Neural crest cell (in vitro differentiated cells): ENCODE measurements around the gene CTNNA3. TPM values are rescaled to one million over a fixed set of nuclear protein-coding genes. Genes with fewer than 3 reads are reported as not detected.
"Not testable (repeated sequence)": the region's sequence is repeated elsewhere in the genome, so short reads cannot be mapped to it uniquely, and the experiment has no call there.

Source experiments
- DNase-seq: peaks from one replicate; pipeline ENCODE4 v3.0.0; 2021; ENCODE audit warnings: low read depth, mixed read lengths, low spot score
- H3K27ac Mint-ChIP-seq: one replicate; pipeline ENCODE4 v1.8.0; 2021; ENCODE audit warnings: mild to moderate bottlenecking, mixed read lengths; ENCODE audit not compliant: unreplicated experiment
- H3K27me3 Mint-ChIP-seq: 2 replicates; pipeline ENCODE4 v1.8.0; 2021; ENCODE audit warnings: low read depth, mild to moderate bottlenecking, mixed read lengths
- H3K36me3 Mint-ChIP-seq: 2 replicates; pipeline ENCODE4 v1.8.0; 2021; ENCODE audit warnings: low read depth, mild to moderate bottlenecking, mixed read lengths
- H3K4me1 Mint-ChIP-seq: 2 replicates; pipeline ENCODE4 v1.8.0; 2021; ENCODE audit warnings: mixed read lengths
- H3K4me3 Mint-ChIP-seq: one replicate; pipeline ENCODE4 v1.8.0; 2021; ENCODE audit warnings: mild to moderate bottlenecking, mixed read lengths
- H3K9me3 Mint-ChIP-seq: 2 replicates; pipeline ENCODE4 v1.8.0; 2021; ENCODE audit warnings: mixed read lengths
- total RNA-seq: library from RNA; stranded (reverse); gene quantifications from 2 replicates; pipeline ENCODE4 v1.2.1, GENCODE V29; 2021
- TF ChIP-seq, protein P1 (sequence below): fragments of 200-600 bp; sonication (generic); conservative IDR thresholded peaks from 2 replicates; pipeline ENCODE4 v1.5.0; 2021; ENCODE audit warnings: antibody characterized with exemption, mild to moderate bottlenecking

CTNNA3 gene
- total RNA-seq, 1 donor from 2014 or later, result 4.7 TPM

- no peak for DNase-seq
- Mint-ChIP-seq H3K27ac (no peak overlapping the region), H3K4me3 (no peak overlapping the region), H3K4me1 (no peaks in the 10 kb centered on the region), H3K27me3 (no peaks in the 10 kb centered on the region), H3K36me3 (no peaks in the 10 kb centered on the region), H3K9me3 (peaks cover 3% of the 10 kb centered on the region)
- TF ChIP-seq, protein P1, sequence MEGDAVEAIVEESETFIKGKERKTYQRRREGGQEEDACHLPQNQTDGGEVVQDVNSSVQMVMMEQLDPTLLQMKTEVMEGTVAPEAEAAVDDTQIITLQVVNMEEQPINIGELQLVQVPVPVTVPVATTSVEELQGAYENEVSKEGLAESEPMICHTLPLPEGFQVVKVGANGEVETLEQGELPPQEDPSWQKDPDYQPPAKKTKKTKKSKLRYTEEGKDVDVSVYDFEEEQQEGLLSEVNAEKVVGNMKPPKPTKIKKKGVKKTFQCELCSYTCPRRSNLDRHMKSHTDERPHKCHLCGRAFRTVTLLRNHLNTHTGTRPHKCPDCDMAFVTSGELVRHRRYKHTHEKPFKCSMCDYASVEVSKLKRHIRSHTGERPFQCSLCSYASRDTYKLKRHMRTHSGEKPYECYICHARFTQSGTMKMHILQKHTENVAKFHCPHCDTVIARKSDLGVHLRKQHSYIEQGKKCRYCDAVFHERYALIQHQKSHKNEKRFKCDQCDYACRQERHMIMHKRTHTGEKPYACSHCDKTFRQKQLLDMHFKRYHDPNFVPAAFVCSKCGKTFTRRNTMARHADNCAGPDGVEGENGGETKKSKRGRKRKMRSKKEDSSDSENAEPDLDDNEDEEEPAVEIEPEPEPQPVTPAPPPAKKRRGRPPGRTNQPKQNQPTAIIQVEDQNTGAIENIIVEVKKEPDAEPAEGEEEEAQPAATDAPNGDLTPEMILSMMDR, result no peak
Observed at GRCh38 chr10:66349076-66349475, 1346.9 kb downstream of the CTNNA3 start.

GRCh38 chr10:66337211-66337610 lies 1358.8 kb downstream of the CTNNA3 start:
- DNase-seq, result no peak
- no peak overlapping the region for H3K27ac Mint-ChIP-seq
- H3K9me3 Mint-ChIP-seq, result peaks cover 8% of the 10 kb centered on the region
- H3K36me3 Mint-ChIP-seq, result peaks cover 15% of the 10 kb centered on the region
- TF ChIP-seq, protein P1, result no peak
- no peaks in the 10 kb centered on the region for H3K27me3 Mint-ChIP-seq
- H3K4me1 Mint-ChIP-seq, result no peaks in the 10 kb centered on the region
- H3K4me3 Mint-ChIP-seq, result no peak overlapping the region

DNA sequence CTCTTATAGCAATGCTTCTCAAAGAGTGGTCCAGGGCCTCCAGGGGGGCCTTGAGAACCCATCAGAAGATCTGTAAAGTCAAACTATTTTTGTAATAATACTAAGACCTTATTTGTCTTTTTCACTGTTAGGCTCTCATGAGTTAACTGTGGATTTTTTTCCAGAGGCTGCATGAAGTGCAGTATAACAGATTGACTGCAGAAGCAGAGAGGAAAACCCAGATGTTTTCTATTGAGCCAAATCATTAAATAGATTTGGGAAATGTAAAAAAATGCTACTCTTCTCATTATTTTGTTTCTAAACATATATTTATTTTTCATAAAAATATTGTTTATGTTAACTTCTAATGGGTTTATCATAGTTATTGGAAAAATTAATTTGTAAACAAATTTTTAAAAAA lies 1359.2 kb downstream of the CTNNA3 start:
- H3K27ac Mint-ChIP-seq, result no peak overlapping the region
- H3K9me3 Mint-ChIP-seq, result peaks cover 8% of the 10 kb centered on the region
- TF ChIP-seq, protein P1, result no peak
- no peak overlapping the region for H3K4me3 Mint-ChIP-seq
- no peak for DNase-seq
- no peaks in the 10 kb centered on the region for H3K27me3 Mint-ChIP-seq
- H3K36me3 Mint-ChIP-seq, result peaks cover 15% of the 10 kb centered on the region
- no peaks in the 10 kb centered on the region for H3K4me1 Mint-ChIP-seq

- H3K4me3 Mint-ChIP-seq, H3K9me3 Mint-ChIP-seq, DNase-seq, H3K4me1 Mint-ChIP-seq, H3K27me3 Mint-ChIP-seq, H3K27ac Mint-ChIP-seq: not testable (repeated sequence)
- H3K36me3 Mint-ChIP-seq, result peaks cover 15% of the 10 kb centered on the region
Observed at GRCh38 chr10:66335753-66336152, 1360.2 kb downstream of the CTNNA3 start.

DNA sequence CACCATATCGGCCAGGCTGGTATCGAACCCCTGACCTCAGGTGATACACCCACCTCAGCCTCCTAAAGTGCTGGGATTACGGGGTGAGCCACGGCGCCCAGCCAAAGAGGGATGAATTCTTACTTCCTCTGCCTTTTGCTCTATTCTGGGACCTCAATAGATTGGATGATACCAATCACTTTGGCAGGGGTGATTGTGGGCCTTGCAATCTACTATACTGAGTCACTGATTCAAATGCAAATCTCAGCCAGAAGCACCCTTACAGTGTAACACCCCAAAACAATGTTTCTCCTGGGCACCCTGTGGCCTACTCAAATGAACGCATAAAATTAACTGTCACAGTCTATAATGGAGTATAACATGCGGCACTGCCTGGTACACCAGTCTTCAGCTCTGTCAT lies 1366.8 kb downstream of the CTNNA3 start:
- peaks cover 7% of the 10 kb centered on the region for H3K36me3 Mint-ChIP-seq
- no peak for DNase-seq
- no peak overlapping the region for H3K27ac Mint-ChIP-seq
- H3K27me3 Mint-ChIP-seq, result no peaks in the 10 kb centered on the region
- H3K4me1 Mint-ChIP-seq, result no peaks in the 10 kb centered on the region
- no peak overlapping the region for H3K4me3 Mint-ChIP-seq
- TF ChIP-seq, protein P1, result no peak
- H3K9me3 Mint-ChIP-seq, result peaks cover 7% of the 10 kb centered on the region

GRCh38 chr10:66326876-66327275 lies 1369.1 kb downstream of the CTNNA3 start:
- Mint-ChIP-seq H3K9me3 (peaks cover 3% of the 10 kb centered on the region), H3K36me3 (no peaks in the 10 kb centered on the region), H3K4me3 (no peak overlapping the region), H3K27me3 (no peaks in the 10 kb centered on the region), H3K4me1 (peaks cover 10% of the 10 kb centered on the region), H3K27ac (peak overlapping the region; percentile 43)
- DNase-seq, result no peak
- TF ChIP-seq, protein P1, result no peak
